CD14-positive monocyte (primary cell): ENCODE data around the gene NTNG1. TPM values are rescaled to one million over a fixed set of nuclear protein-coding genes. Genes with fewer than 3 reads are reported as not detected.

ENCODE experiments used
- DNase-seq, 3 donors: peaks; one replicate each; pipeline ENCODE4 v3.0.0-alpha.2; 2011 to 2022
- H2AFZ ChIP-seq: 2 replicates; pipeline ENCODE4 v1.6.0; 2012; ENCODE audit warnings: mild to moderate bottlenecking, low read depth, low read length, inconsistent platforms; ENCODE audit not compliant: insufficient read depth, poor library complexity, severe bottlenecking
- H3K27ac ChIP-seq, 2 donors: 1 replicate in 1 of 2; 2 replicates in 1 of 2; pipeline ENCODE4 v1.5.1; 2012 to 2013; ENCODE audit warnings: low read length in 2 of 2, control low read depth in 1 of 2, inconsistent platforms in 1 of 2, low read depth in 1 of 2, mild to moderate bottlenecking in 1 of 2
- H3K27me3 ChIP-seq, 2 donors: one replicate each; pipeline versions ENCODE4 v1.6.0 to v1.6.1; 2011 to 2013; ENCODE audit warnings: low read length in 2 of 2; ENCODE audit not compliant: control insufficient read depth in 2 of 2, insufficient read depth in 2 of 2
- H3K36me3 ChIP-seq, 2 donors: replicated peaks in 1 of 2; 1 replicate in 1 of 2; 2 replicates in 1 of 2; pipeline versions ENCODE4 v1.5.1 to v1.6.1; 2012 to 2013; ENCODE audit warnings: low read length in 2 of 2, control low read depth in 1 of 2, inconsistent platforms in 1 of 2, mild to moderate bottlenecking in 1 of 2; ENCODE audit not compliant: insufficient read depth in 2 of 2, control insufficient read depth in 1 of 2
- H3K4me1 ChIP-seq, 2 donors: 1 replicate in 1 of 2; 2 replicates in 1 of 2; pipeline versions ENCODE4 v1.5.1 to v1.6.1; 2012 to 2013; ENCODE audit warnings: low read length in 2 of 2, control low read depth in 1 of 2, inconsistent platforms in 1 of 2, mild to moderate bottlenecking in 1 of 2, moderate library complexity in 1 of 2; ENCODE audit not compliant: insufficient read depth in 2 of 2, control insufficient read depth in 1 of 2
- H3K4me2 ChIP-seq: replicated peaks from 2 replicates; pipeline ENCODE3; 2012; ENCODE audit warnings: low read length, moderate library complexity, mild to moderate bottlenecking; ENCODE audit not compliant: poor library complexity, severe bottlenecking; ENCODE audit errors: extremely low read depth
- H3K4me3 ChIP-seq, 3 experiments: fragments of 200-600 bp in 1 of 3; sonication (generic) in 1 of 3; replicated peaks in 1 of 3; 1 replicate in 2 of 3; 2 replicates in 1 of 3; pipeline ENCODE4 v1.5.1; 2011 to 2013; ENCODE audit warnings: low read length in 3 of 3, mild to moderate bottlenecking in 3 of 3, control low read depth in 2 of 3, low read depth in 2 of 3, inconsistent platforms in 1 of 3, moderate library complexity in 1 of 3
- H3K79me2 ChIP-seq: 2 replicates; pipeline ENCODE4 v1.6.0; 2012; ENCODE audit warnings: mild to moderate bottlenecking, control low read depth, inconsistent platforms, low read length, moderate library complexity; ENCODE audit not compliant: insufficient read depth
- H3K9ac ChIP-seq: 2 replicates; pipeline ENCODE4 v1.6.0; 2017; ENCODE audit warnings: low read length, mild to moderate bottlenecking; ENCODE audit not compliant: insufficient read depth, poor library complexity, severe bottlenecking
- H3K9me3 ChIP-seq, 2 donors: replicated peaks in 1 of 2; 1 replicate in 1 of 2; 2 replicates in 1 of 2; pipeline versions ENCODE4 v1.5.1 to v1.6.1; 2012 to 2013; ENCODE audit warnings: low read length in 2 of 2, control low read depth in 1 of 2; ENCODE audit not compliant: control insufficient read depth in 1 of 2, insufficient read depth in 1 of 2
- H4K20me1 ChIP-seq: 2 replicates; pipeline ENCODE4 v1.6.0; 2012; ENCODE audit warnings: mild to moderate bottlenecking, low read length, control low read depth, moderate library complexity; ENCODE audit not compliant: insufficient read depth
- H3K27ac Mint-ChIP-seq, 7 donors: one replicate each; pipeline ENCODE4 v1.8.0; 2020; ENCODE audit warnings: mild to moderate bottlenecking in 7 of 7, mixed read lengths in 7 of 7, moderate library complexity in 6 of 7, inconsistent platforms in 2 of 7
- H3K27me3 Mint-ChIP-seq, 3 donors: one replicate each; pipeline ENCODE4 v1.8.0; 2021 to 2022; ENCODE audit warnings: low read depth in 3 of 3, mild to moderate bottlenecking in 3 of 3, mixed read lengths in 3 of 3, moderate library complexity in 3 of 3, inconsistent platforms in 1 of 3
- H3K36me3 Mint-ChIP-seq, 2 donors: one replicate each; pipeline ENCODE4 v1.8.0; 2020; ENCODE audit warnings: mixed read lengths in 2 of 2, inconsistent platforms in 1 of 2, mild to moderate bottlenecking in 1 of 2
- H3K4me1 Mint-ChIP-seq: one replicate; pipeline ENCODE4 v1.8.0; 2020; ENCODE audit warnings: mild to moderate bottlenecking, mixed read lengths
- H3K4me3 Mint-ChIP-seq, 2 donors: one replicate each; pipeline ENCODE4 v1.8.0; 2020; ENCODE audit warnings: mild to moderate bottlenecking in 2 of 2, mixed read lengths in 2 of 2, moderate library complexity in 1 of 2
- H3K9me3 Mint-ChIP-seq, 7 donors: one replicate each; pipeline ENCODE4 v1.8.0; 2020 to 2022; ENCODE audit warnings: mixed read lengths in 7 of 7, mild to moderate bottlenecking in 6 of 7, moderate library complexity in 6 of 7, inconsistent platforms in 2 of 7
- CTCF ChIP-seq: fragments of 200-600 bp; IDR thresholded peaks from one replicate; pipeline ENCODE4 v1.8.0; 2022; ENCODE audit warnings: antibody characterized with exemption, mild to moderate bottlenecking
- WGBS: methylation state at CpG from one replicate; pipeline ENCODE4 v1.1.5; 2013; ENCODE audit warnings: missing lambda C conversion rate; ENCODE audit not compliant: insufficient coverage; 5-methylcytosine and 5-hydroxymethylcytosine counted together
- intact Hi-C, 2 donors: fragments of 100-400 bp; cut with micrococcal nuclease; formaldehyde crosslinking; loops; one replicate each; pipeline versions ENCODE4 v1.15.0 to v1.15.1; 2023
- polyA plus RNA-seq, 3 donors: library from polyadenylated mRNA; depleted of rRNA in 1 of 3; unstranded in 2 of 3; stranded (reverse) in 1 of 3; fragments of 300-500 nt in 2 of 3; fragments of >200 nt in 1 of 3; fragmentation: Illumina TruSeq in 2 of 3; gene quantifications; 1 replicate in 2 of 3; 2 replicates in 1 of 3; pipeline ENCODE4 v1.2.3, GENCODE V29; 2012 to 2021

The NTNG1 gene
- polyA plus RNA-seq, 3 donors: not detected

GRCh38 chr1:107264007-107264406, 123.2 kb downstream of the NTNG1 start:
- TF ChIP-seq CTCF: no peak
- Histone ChIP-seq H3K4me3 (no peak overlapping the region), H3K27ac (no peak overlapping the region), H3K4me2 (no peak overlapping the region), H3K9me3 (no peaks in the 10 kb centered on the region), H3K27me3 (no peaks in the 10 kb centered on the region), H3K36me3 (no peaks in the 10 kb centered on the region), H3K9ac (no peak overlapping the region), H4K20me1 (no peaks in the 10 kb centered on the region), H2AFZ (no peak overlapping the region), H3K4me1 (no peaks in the 10 kb centered on the region), H3K79me2 (no peaks in the 10 kb centered on the region)
- intact Hi-C loops: no loop called here
- no peaks in the 10 kb centered on the region for H3K36me3 Mint-ChIP-seq
- WGBS: 67% methylated on average over 1 of the region's 4 CpGs
- no peak overlapping the region for H3K27ac Mint-ChIP-seq
- no peak overlapping the region for H3K4me3 Mint-ChIP-seq
- no peaks in the 10 kb centered on the region for H3K4me1 Mint-ChIP-seq
- no peaks in the 10 kb centered on the region for H3K27me3 Mint-ChIP-seq
- H3K9me3 Mint-ChIP-seq: peaks cover 0 to 3% (median 2%) of the 10 kb centered on the region in 7 donors
- no peak for DNase-seq

GRCh38 chr1:107264561-107264960, 123.7 kb downstream of the NTNG1 start:
- Histone ChIP-seq H3K36me3 (no peaks in the 10 kb centered on the region), H3K4me1 (no peaks in the 10 kb centered on the region), H3K27me3 (no peaks in the 10 kb centered on the region), H3K79me2 (no peaks in the 10 kb centered on the region), H3K9me3 (no peaks in the 10 kb centered on the region), H4K20me1 (no peaks in the 10 kb centered on the region), H3K9ac (no peak overlapping the region), H3K27ac (no peak overlapping the region), H3K4me3 (no peak overlapping the region), H3K4me2 (no peak overlapping the region), H2AFZ (no peak overlapping the region)
- H3K4me3 Mint-ChIP-seq: no peak overlapping the region
- H3K9me3 Mint-ChIP-seq: peaks cover 0 to 3% (median 2%) of the 10 kb centered on the region in 7 donors
- H3K36me3 Mint-ChIP-seq: no peaks in the 10 kb centered on the region
- H3K27ac Mint-ChIP-seq: no peak overlapping the region
- no peaks in the 10 kb centered on the region for H3K4me1 Mint-ChIP-seq
- WGBS: no CpG with 5 or more reads among the region's 1 CpG
- intact Hi-C loops: no loop called here
- H3K27me3 Mint-ChIP-seq: no peaks in the 10 kb centered on the region
- no peak for DNase-seq
- TF ChIP-seq CTCF: no peak
